WTC11 (cell line): Measurements from ENCODE around the gene ERC2. TPM values are rescaled to one million over a fixed set of nuclear protein-coding genes. Genes with fewer than 3 reads are reported as not detected.

Source experiments
- ATAC-seq: fragments of 200-7000 bp; cut with Tn5 transposase; 2 replicates; pipeline ENCODE4 v1.10.0; 2021; ENCODE audit warnings: mild to moderate bottlenecking, moderate library complexity
- CTCF ChIA-PET: fragments of 300-600 bp; sonication (Branson Sonifier 250); formaldehyde crosslinking; loops from one replicate; lab custom pipeline; 2021; ENCODE audit warnings: antibody characterized with exemption; lab: Charles Lee
- POLR2A ChIA-PET: fragments of 350-600 bp; sonication (Branson Sonifier 250); formaldehyde crosslinking; loops from one replicate; lab custom pipeline; 2021; ENCODE audit warnings: antibody characterized with exemption; lab: Charles Lee
- DNase-seq: peaks from one replicate; pipeline ENCODE4 v3.0.0; 2021; ENCODE audit warnings: low spot score
- H3K27ac Mint-ChIP-seq: 2 replicates; pipeline ENCODE4 v1.8.0; 2021; ENCODE audit warnings: mixed read lengths
- H3K27me3 Mint-ChIP-seq: 2 replicates; pipeline ENCODE4 v1.8.0; 2021; ENCODE audit warnings: low read depth, mild to moderate bottlenecking, moderate library complexity, mixed read lengths
- H3K36me3 Mint-ChIP-seq: 2 replicates; pipeline ENCODE4 v1.8.0; 2021; ENCODE audit warnings: mixed read lengths
- H3K4me1 Mint-ChIP-seq: 2 replicates; pipeline ENCODE4 v1.8.0; 2022; ENCODE audit warnings: mixed read lengths
- H3K4me3 Mint-ChIP-seq: 2 replicates; pipeline ENCODE4 v1.8.0; 2021; ENCODE audit warnings: mild to moderate bottlenecking, moderate library complexity, mixed read lengths
- H3K9me3 Mint-ChIP-seq: 2 replicates; pipeline ENCODE4 v1.8.0; 2021; ENCODE audit warnings: mixed read lengths
- ELF4 ChIP-seq: sonication (generic); formaldehyde crosslinking; IDR thresholded peaks from 2 replicates; pipeline ENCODE4 v1.8.1; 2022; ENCODE audit warnings: low read depth, mild to moderate bottlenecking, moderate library complexity, missing genetic modification reagents
- FOXJ3 ChIP-seq: sonication (generic); formaldehyde crosslinking; IDR thresholded peaks from 2 replicates; pipeline ENCODE4 v1.9.0; 2021; ENCODE audit warnings: missing genetic modification reagents, mild to moderate bottlenecking, borderline replicate concordance
- FOXP1 ChIP-seq: sonication (generic); formaldehyde crosslinking; IDR thresholded peaks from 2 replicates; pipeline ENCODE4 v1.8.0; 2022; ENCODE audit warnings: missing genetic modification reagents, mild to moderate bottlenecking, moderate library complexity, borderline replicate concordance
- GTF2I ChIP-seq: fragments of 250-450 bp; sonication (Bioruptor Pico); conservative IDR thresholded peaks from 2 replicates; pipeline ENCODE4 v1.4.0; 2021; ENCODE audit warnings: mild to moderate bottlenecking
- MYBL2 ChIP-seq: sonication (generic); formaldehyde crosslinking; IDR thresholded peaks from 2 replicates; pipeline ENCODE4 v1.8.1; 2023; ENCODE audit warnings: mild to moderate bottlenecking, moderate library complexity, missing genetic modification reagents
- SMAD4 ChIP-seq: sonication (generic); formaldehyde crosslinking; IDR thresholded peaks from 2 replicates; pipeline ENCODE4 v1.8.0; 2022; ENCODE audit warnings: mild to moderate bottlenecking, missing genetic modification reagents
- SOX15 ChIP-seq: fragments of 250-450 bp; sonication (Bioruptor Pico); IDR thresholded peaks from 2 replicates; pipeline ENCODE4 v1.9.0; 2021; ENCODE audit warnings: mild to moderate bottlenecking
- TCF7 ChIP-seq: sonication (generic); formaldehyde crosslinking; IDR thresholded peaks from 2 replicates; pipeline ENCODE4 v1.8.0; 2022; ENCODE audit warnings: mild to moderate bottlenecking, low read depth, missing genetic modification reagents, moderate library complexity
- ZNF138 ChIP-seq: sonication (generic); formaldehyde crosslinking; conservative IDR thresholded peaks from 2 replicates; pipeline ENCODE4 v1.8.1; 2022; ENCODE audit warnings: mild to moderate bottlenecking, moderate library complexity, missing genetic modification reagents
- ZNF232 ChIP-seq: sonication (generic); formaldehyde crosslinking; IDR thresholded peaks from 2 replicates; pipeline ENCODE4 v1.8.0; 2022; ENCODE audit warnings: mild to moderate bottlenecking, missing genetic modification reagents
- ZNF416 ChIP-seq: fragments of 250-450 bp; sonication (Bioruptor Pico); IDR thresholded peaks from 2 replicates; pipeline ENCODE4 v1.9.0; 2021; ENCODE audit warnings: mild to moderate bottlenecking, inconsistent platforms
- total RNA-seq: library from RNA; stranded (reverse); gene quantifications from 3 replicates; pipeline ENCODE4 v1.2.3, GENCODE V29; 2021
- TF ChIP-seq, protein P1 (sequence below): fragments of 250-450 bp; sonication (Bioruptor Pico); IDR thresholded peaks from 2 replicates; pipeline ENCODE4 v1.9.0; 2021; ENCODE audit warnings: moderate library complexity, mild to moderate bottlenecking, inconsistent platforms, borderline replicate concordance
- TF ChIP-seq, protein P2 (sequence below): fragments of 250-450 bp; sonication (Bioruptor Pico); IDR thresholded peaks from 2 replicates; pipeline ENCODE4 v1.8.0; 2021; ENCODE audit warnings: mild to moderate bottlenecking
- TF ChIP-seq, protein P3 (sequence below): fragments of 250-450 bp; sonication (Bioruptor Pico); IDR thresholded peaks from 2 replicates; pipeline ENCODE4 v2.1.2; 2022; ENCODE audit warnings: mild to moderate bottlenecking, moderate library complexity
- TF ChIP-seq, protein P4 (sequence below): sonication (generic); formaldehyde crosslinking; IDR thresholded peaks from 2 replicates; pipeline ENCODE4 v1.8.0; 2022; ENCODE audit warnings: mild to moderate bottlenecking, missing genetic modification reagents
- TF ChIP-seq, protein P5 (sequence below): sonication (generic); formaldehyde crosslinking; IDR thresholded peaks from 2 replicates; pipeline ENCODE4 v1.8.1; 2023; ENCODE audit warnings: mild to moderate bottlenecking, moderate library complexity, missing genetic modification reagents
- TF ChIP-seq, protein P6 (sequence below): sonication (generic); formaldehyde crosslinking; IDR thresholded peaks from 2 replicates; pipeline ENCODE4 v1.8.0; 2023; ENCODE audit warnings: missing genetic modification reagents, mild to moderate bottlenecking, borderline replicate concordance
- TF ChIP-seq, protein P7 (sequence below): sonication (generic); formaldehyde crosslinking; IDR thresholded peaks from 2 replicates; pipeline ENCODE4 v1.8.1; 2022; ENCODE audit warnings: low read depth, mild to moderate bottlenecking, moderate library complexity, missing genetic modification reagents, borderline replicate concordance

The ERC2 gene
- total RNA-seq, 1 experiment from 2014 or later = 23.5 TPM

DNA sequence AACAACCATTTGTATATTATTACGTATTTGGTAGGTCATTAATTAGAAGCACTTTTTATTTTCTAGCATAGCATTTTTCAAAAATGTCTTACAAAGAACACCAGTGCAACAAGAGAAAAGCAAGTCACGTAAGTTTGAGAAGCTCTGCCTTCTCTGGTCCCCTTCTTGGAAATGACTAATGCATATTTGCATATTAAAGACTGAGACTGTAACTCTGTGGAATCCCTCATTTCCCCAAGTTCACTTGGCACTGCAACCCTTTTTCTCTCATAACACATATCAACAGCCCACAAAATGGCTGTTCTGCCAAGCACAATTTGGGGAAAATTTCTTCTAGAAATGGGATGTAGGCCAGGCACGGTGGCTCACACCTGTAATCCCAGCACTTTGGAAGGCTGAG is 176.3 kb downstream of the ERC2 start:
- CTCF ChIA-PET = interaction anchor here (0.7 to 2.5 kb wide), 4 partner anchors 11 to 1725 kb away, joined by 3 to 7 read pairs (median 4); no protein-coding TSS in a partner anchor

DNA sequence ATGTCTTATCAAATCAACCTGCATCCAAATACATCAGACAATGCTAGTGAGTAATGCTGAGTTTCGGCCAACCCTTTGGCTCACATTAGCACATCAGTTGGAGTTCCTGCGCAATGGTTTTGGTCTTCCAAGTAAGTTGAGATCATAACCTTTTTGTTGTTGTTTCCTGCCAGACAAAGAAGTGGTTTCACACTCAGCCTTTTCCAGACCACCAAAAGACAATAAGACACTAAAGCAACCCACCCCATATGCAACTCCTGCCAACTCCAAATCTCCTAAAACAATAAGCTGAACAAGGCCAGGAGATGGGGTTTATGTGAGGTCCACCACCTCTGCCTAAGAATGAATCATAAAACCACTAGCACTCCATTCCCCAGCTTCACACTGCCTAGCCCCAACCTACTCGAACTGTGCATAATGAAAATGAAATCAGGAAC is 177.0 kb downstream of the ERC2 start:
- ChIA-PET CTCF (interaction anchor here (0.8 to 2.5 kb wide), 2 partner anchors 12 to 31 kb away, joined by 6 to 7 read pairs; no protein-coding TSS in a partner anchor), POLR2A (no interaction called here)
- Mint-ChIP-seq H3K9me3 (peaks cover 11% of the 10 kb centered on the region), H3K36me3 (peaks cover 28% of the 10 kb centered on the region), H3K27me3 (peaks cover 4% of the 10 kb centered on the region; the same call in 1 of the 2 replicates), H3K27ac (no peak overlapping the region; the same call in 1 of the 2 replicates), H3K4me3 (no peak overlapping the region), H3K4me1 (peaks cover 52% of the 10 kb centered on the region)
- ATAC-seq (no peak), DNase-seq (no peak)
- no peak for TF ChIP-seq GTF2I

More for the DNA sequence above, 176.3 kb downstream of the ERC2 start:
- no peak for DNase-seq
- POLR2A ChIA-PET = interaction anchor here (0.5 to 0.6 kb wide), 2 partner anchors 9 to 19 kb away, joined by 3 read pairs; no protein-coding TSS in a partner anchor
- H3K9me3 Mint-ChIP-seq = peaks cover 11% of the 10 kb centered on the region
- H3K4me1 Mint-ChIP-seq = peaks cover 45% of the 10 kb centered on the region
- H3K36me3 Mint-ChIP-seq = peaks cover 29% of the 10 kb centered on the region
- H3K27me3 Mint-ChIP-seq = peaks cover 4% of the 10 kb centered on the region; the same call in 1 of the 2 replicates
- no peak for ATAC-seq
- no peak overlapping the region for H3K4me3 Mint-ChIP-seq
- TF ChIP-seq, protein P1, sequence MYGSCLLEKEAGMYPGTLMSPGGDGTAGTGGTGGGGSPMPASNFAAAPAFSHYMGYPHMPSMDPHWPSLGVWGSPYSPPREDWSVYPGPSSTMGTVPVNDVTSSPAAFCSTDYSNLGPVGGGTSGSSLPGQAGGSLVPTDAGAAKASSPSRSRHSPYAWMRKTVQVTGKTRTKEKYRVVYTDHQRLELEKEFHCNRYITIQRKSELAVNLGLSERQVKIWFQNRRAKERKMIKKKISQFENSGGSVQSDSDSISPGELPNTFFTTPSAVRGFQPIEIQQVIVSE = no peak
- TF ChIP-seq, protein P2, sequence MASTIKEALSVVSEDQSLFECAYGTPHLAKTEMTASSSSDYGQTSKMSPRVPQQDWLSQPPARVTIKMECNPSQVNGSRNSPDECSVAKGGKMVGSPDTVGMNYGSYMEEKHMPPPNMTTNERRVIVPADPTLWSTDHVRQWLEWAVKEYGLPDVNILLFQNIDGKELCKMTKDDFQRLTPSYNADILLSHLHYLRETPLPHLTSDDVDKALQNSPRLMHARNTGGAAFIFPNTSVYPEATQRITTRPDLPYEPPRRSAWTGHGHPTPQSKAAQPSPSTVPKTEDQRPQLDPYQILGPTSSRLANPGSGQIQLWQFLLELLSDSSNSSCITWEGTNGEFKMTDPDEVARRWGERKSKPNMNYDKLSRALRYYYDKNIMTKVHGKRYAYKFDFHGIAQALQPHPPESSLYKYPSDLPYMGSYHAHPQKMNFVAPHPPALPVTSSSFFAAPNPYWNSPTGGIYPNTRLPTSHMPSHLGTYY = no peak
- TF ChIP-seq MYBL2 (CRISPR knock-in tag) (no peak), ZNF232 (CRISPR knock-in tag) (no peak), ZNF416 (CRISPR knock-in tag) (no peak)
- no peak overlapping the region for H3K27ac Mint-ChIP-seq

DNA sequence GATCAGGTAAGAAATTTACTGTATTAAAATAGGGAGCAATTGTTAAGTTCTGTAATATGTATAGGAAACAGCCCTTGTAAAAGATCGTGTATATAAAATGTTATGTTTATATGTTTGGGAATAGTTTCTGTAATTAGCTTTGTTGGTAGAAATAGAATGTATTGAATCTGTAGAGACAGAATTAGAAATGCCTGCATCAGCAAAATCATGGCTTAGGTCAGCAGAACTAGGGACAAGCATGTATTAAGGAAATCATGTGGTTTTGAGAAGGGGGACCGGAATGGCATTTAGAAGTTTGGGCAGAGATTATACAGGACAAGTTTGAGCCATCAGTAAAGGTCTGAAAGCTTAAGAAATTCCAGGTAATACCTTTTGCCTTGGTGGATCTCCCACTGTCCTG is 177.9 kb downstream of the ERC2 start:
- ChIA-PET POLR2A (no interaction called here), CTCF (interaction anchor here (0.7 to 0.9 kb wide), 2 partner anchors 12 to 13 kb away, joined by 3 read pairs; no protein-coding TSS in a partner anchor)
- no peak for ATAC-seq
- Mint-ChIP-seq H3K4me3 (no peak overlapping the region), H3K36me3 (peaks cover 21% of the 10 kb centered on the region), H3K27me3 (peaks cover 4% of the 10 kb centered on the region; the same call in 1 of the 2 replicates), H3K4me1 (peaks cover 59% of the 10 kb centered on the region), H3K9me3 (peaks cover 11% of the 10 kb centered on the region), H3K27ac (no peak overlapping the region)
- no peak for DNase-seq
- no peak for TF ChIP-seq ELF4
- TF ChIP-seq, protein P3, sequence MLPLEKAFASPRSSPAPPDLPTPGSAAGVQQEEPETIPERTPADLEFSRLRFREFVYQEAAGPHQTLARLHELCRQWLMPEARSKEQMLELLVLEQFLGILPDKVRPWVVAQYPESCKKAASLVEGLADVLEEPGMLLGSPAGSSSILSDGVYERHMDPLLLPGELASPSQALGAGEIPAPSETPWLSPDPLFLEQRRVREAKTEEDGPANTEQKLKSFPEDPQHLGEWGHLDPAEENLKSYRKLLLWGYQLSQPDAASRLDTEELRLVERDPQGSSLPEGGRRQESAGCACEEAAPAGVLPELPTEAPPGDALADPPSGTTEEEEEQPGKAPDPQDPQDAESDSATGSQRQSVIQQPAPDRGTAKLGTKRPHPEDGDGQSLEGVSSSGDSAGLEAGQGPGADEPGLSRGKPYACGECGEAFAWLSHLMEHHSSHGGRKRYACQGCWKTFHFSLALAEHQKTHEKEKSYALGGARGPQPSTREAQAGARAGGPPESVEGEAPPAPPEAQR (CRISPR knock-in tag) = no peak
- TF ChIP-seq, protein P4, sequence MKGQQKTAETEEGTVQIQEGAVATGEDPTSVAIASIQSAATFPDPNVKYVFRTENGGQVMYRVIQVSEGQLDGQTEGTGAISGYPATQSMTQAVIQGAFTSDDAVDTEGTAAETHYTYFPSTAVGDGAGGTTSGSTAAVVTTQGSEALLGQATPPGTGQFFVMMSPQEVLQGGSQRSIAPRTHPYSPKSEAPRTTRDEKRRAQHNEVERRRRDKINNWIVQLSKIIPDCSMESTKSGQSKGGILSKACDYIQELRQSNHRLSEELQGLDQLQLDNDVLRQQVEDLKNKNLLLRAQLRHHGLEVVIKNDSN = no peak
- no peak for TF ChIP-seq SOX15 (CRISPR knock-in tag)
- TF ChIP-seq FOXJ3 = no peak
- no peak for TF ChIP-seq ZNF138 (CRISPR knock-in tag)
- TF ChIP-seq, protein P5, sequence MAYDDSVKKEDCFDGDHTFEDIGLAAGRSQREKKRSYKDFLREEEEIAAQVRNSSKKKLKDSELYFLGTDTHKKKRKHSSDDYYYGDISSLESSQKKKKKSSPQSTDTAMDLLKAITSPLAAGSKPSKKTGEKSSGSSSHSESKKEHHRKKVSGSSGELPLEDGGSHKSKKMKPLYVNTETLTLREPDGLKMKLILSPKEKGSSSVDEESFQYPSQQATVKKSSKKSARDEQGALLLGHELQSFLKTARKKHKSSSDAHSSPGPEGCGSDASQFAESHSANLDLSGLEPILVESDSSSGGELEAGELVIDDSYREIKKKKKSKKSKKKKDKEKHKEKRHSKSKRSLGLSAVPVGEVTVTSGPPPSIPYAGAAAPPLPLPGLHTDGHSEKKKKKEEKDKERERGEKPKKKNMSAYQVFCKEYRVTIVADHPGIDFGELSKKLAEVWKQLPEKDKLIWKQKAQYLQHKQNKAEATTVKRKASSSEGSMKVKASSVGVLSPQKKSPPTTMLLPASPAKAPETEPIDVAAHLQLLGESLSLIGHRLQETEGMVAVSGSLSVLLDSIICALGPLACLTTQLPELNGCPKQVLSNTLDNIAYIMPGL (CRISPR knock-in tag) = no peak
- TF ChIP-seq, protein P6, sequence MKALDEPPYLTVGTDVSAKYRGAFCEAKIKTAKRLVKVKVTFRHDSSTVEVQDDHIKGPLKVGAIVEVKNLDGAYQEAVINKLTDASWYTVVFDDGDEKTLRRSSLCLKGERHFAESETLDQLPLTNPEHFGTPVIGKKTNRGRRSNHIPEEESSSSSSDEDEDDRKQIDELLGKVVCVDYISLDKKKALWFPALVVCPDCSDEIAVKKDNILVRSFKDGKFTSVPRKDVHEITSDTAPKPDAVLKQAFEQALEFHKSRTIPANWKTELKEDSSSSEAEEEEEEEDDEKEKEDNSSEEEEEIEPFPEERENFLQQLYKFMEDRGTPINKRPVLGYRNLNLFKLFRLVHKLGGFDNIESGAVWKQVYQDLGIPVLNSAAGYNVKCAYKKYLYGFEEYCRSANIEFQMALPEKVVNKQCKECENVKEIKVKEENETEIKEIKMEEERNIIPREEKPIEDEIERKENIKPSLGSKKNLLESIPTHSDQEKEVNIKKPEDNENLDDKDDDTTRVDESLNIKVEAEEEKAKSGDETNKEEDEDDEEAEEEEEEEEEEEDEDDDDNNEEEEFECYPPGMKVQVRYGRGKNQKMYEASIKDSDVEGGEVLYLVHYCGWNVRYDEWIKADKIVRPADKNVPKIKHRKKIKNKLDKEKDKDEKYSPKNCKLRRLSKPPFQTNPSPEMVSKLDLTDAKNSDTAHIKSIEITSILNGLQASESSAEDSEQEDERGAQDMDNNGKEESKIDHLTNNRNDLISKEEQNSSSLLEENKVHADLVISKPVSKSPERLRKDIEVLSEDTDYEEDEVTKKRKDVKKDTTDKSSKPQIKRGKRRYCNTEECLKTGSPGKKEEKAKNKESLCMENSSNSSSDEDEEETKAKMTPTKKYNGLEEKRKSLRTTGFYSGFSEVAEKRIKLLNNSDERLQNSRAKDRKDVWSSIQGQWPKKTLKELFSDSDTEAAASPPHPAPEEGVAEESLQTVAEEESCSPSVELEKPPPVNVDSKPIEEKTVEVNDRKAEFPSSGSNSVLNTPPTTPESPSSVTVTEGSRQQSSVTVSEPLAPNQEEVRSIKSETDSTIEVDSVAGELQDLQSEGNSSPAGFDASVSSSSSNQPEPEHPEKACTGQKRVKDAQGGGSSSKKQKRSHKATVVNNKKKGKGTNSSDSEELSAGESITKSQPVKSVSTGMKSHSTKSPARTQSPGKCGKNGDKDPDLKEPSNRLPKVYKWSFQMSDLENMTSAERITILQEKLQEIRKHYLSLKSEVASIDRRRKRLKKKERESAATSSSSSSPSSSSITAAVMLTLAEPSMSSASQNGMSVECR = no peak
- TF ChIP-seq, protein P7, sequence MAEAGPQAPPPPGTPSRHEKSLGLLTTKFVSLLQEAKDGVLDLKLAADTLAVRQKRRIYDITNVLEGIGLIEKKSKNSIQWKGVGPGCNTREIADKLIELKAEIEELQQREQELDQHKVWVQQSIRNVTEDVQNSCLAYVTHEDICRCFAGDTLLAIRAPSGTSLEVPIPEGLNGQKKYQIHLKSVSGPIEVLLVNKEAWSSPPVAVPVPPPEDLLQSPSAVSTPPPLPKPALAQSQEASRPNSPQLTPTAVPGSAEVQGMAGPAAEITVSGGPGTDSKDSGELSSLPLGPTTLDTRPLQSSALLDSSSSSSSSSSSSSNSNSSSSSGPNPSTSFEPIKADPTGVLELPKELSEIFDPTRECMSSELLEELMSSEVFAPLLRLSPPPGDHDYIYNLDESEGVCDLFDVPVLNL (CRISPR knock-in tag) = no peak
- TF ChIP-seq FOXP1 (CRISPR knock-in tag) = no peak
- no peak for TF ChIP-seq TCF7 (CRISPR knock-in tag)
- no peak for TF ChIP-seq MYBL2 (CRISPR knock-in tag)
- no peak for TF ChIP-seq SMAD4 (CRISPR knock-in tag)
- TF ChIP-seq GTF2I = no peak
